ENCODE measurements around the gene ZNF296.

DNA sequence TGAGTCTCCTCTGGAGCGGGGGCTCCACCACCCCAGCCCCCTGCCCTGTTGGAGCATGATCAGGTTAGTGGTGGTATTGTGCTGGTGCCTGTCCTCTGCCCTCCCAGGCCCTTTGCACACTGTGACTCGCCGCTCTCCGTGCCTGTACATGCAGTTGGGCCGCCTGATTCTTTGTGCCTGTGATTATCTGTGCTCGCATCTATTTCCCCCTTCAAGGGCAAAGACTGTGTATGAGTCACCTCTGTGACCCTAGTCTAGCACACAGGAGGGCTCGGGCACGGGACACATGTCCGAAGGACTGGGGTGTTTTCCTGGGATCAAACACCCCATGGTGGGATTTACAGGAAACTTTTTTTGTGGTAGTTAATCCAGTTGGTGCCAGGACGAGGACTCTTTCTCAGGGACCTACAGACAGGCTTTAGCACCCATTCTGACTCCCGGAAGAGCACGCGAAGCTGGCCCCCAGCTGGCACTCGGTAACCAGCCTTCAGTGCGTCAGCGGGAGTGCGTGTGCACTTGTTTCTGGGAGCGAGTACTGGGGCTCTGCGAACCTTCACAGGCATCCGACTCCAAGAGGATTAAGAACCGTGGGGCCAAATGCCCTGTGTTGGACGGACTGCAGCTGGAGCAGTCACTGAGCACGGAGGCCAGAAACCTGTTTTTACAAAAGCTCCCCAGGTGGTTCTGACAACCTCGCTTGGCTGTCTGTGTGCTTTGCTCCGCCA, 23.4 kb upstream of the ZNF296 start:
- TF ChIP-seq, protein P1, sequence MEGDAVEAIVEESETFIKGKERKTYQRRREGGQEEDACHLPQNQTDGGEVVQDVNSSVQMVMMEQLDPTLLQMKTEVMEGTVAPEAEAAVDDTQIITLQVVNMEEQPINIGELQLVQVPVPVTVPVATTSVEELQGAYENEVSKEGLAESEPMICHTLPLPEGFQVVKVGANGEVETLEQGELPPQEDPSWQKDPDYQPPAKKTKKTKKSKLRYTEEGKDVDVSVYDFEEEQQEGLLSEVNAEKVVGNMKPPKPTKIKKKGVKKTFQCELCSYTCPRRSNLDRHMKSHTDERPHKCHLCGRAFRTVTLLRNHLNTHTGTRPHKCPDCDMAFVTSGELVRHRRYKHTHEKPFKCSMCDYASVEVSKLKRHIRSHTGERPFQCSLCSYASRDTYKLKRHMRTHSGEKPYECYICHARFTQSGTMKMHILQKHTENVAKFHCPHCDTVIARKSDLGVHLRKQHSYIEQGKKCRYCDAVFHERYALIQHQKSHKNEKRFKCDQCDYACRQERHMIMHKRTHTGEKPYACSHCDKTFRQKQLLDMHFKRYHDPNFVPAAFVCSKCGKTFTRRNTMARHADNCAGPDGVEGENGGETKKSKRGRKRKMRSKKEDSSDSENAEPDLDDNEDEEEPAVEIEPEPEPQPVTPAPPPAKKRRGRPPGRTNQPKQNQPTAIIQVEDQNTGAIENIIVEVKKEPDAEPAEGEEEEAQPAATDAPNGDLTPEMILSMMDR (IDR thresholded peaks at IDR 0.05) = no peak
- peak; percentile 33 to 68 for TF ChIP-seq POLR2A (IDR thresholded peaks at IDR 0.05)
